ENCODE results near the gene COX15. TPM values are rescaled to one million over a fixed set of nuclear protein-coding genes. Genes with fewer than 3 reads are reported as not detected.

Gene COX15
- total and polyA plus RNA-seq, 2 donors (not counting 1 experiment from before 2014, with no cell fraction given) = 26.4 to 43.9 TPM

GRCh38 chr10:99760321-99760720 lies 28.4 kb upstream of the COX15 start:
- Histone ChIP-seq H3K27ac (ENCODE audit: insufficient read depth, low read length) (no peak overlapping the region), H3K27me3 (ENCODE audit: control insufficient read depth, insufficient read depth, low read length) (no peaks in the 10 kb centered on the region), H4K20me1 (ENCODE audit: control insufficient read depth, extremely low read depth, insufficient read depth, low read length) (no peaks in the 10 kb centered on the region), H3K36me3 (ENCODE audit: control insufficient read depth, insufficient read depth, low read length) (peaks cover 3% of the 10 kb centered on the region), H3K4me3 (replicated peaks in 1 of 4; ENCODE audit: control extremely low read depth in 1 of 4, insufficient read depth in 1 of 4, low read depth in 3 of 4, low read length in 4 of 4) (no peak overlapping the region), H3K4me1 (ENCODE audit: control insufficient read depth, extremely low read depth, insufficient read depth, low read length) (no peaks in the 10 kb centered on the region), H3K79me2 (ENCODE audit: control insufficient read depth, insufficient read depth, low read length) (no peaks in the 10 kb centered on the region), H3K4me2 (ENCODE audit: extremely low read depth, insufficient read depth, low read length) (no peak overlapping the region), H2AFZ (ENCODE audit: low read length) (no peak overlapping the region), H3K9ac (ENCODE audit: insufficient read depth, low read length) (no peak overlapping the region), H3K9me3 (ENCODE audit: control insufficient read depth, insufficient read depth, low read depth, low read length) (no peaks in the 10 kb centered on the region)
- TF ChIP-seq EZH2 (IDR thresholded peaks at IDR 0.05; ENCODE audit: low read length, missing control alignments) (no peak), CTCF (conservative IDR thresholded peaks at IDR 0.05 in 1 of 2, IDR thresholded peaks at IDR 0.05 in 1 of 2; ENCODE audit: low read depth in 1 of 2, low read length in 2 of 2) (no peak)
- no peak for DNase-seq (ENCODE audit: low read depth in 2 of 2)

- Histone ChIP-seq H3K36me3 (ENCODE audit: control insufficient read depth, insufficient read depth, low read length) (peaks cover 3% of the 10 kb centered on the region), H3K27me3 (ENCODE audit: control insufficient read depth, insufficient read depth, low read length) (no peaks in the 10 kb centered on the region), H4K20me1 (ENCODE audit: control insufficient read depth, extremely low read depth, insufficient read depth, low read length) (no peaks in the 10 kb centered on the region), H3K4me2 (ENCODE audit: extremely low read depth, insufficient read depth, low read length) (no peak overlapping the region), H3K79me2 (ENCODE audit: control insufficient read depth, insufficient read depth, low read length) (no peaks in the 10 kb centered on the region), H3K9me3 (ENCODE audit: control insufficient read depth, insufficient read depth, low read depth, low read length) (no peaks in the 10 kb centered on the region), H3K4me1 (ENCODE audit: control insufficient read depth, extremely low read depth, insufficient read depth, low read length) (no peaks in the 10 kb centered on the region), H3K9ac (ENCODE audit: insufficient read depth, low read length) (no peak overlapping the region), H3K27ac (ENCODE audit: insufficient read depth, low read length) (no peak overlapping the region), H2AFZ (ENCODE audit: low read length) (no peak overlapping the region), H3K4me3 (replicated peaks in 1 of 4; ENCODE audit: control extremely low read depth in 1 of 4, insufficient read depth in 1 of 4, low read depth in 3 of 4, low read length in 4 of 4) (no peak overlapping the region)
- TF ChIP-seq CTCF (conservative IDR thresholded peaks at IDR 0.05 in 1 of 2, IDR thresholded peaks at IDR 0.05 in 1 of 2; ENCODE audit: low read depth in 1 of 2, low read length in 2 of 2) (no peak), EZH2 (IDR thresholded peaks at IDR 0.05; ENCODE audit: low read length, missing control alignments) (no peak)
- peak in 1 of 2 donors; percentile 46 for DNase-seq (ENCODE audit: low read depth in 2 of 2)
Observed at GRCh38 chr10:99758211-99758891, 26.4 kb upstream of the COX15 start.

GRCh38 chr10:99756159-99756558 lies 24.2 kb upstream of the COX15 start:
- no peaks in the 10 kb centered on the region for H3K9me3 ChIP-seq (ENCODE audit: control insufficient read depth, insufficient read depth, low read depth, low read length)
- no peak overlapping the region for H3K9ac ChIP-seq (ENCODE audit: insufficient read depth, low read length)
- no peaks in the 10 kb centered on the region for H3K4me1 ChIP-seq (ENCODE audit: control insufficient read depth, extremely low read depth, insufficient read depth, low read length)
- TF ChIP-seq CTCF (conservative IDR thresholded peaks at IDR 0.05 in 1 of 2, IDR thresholded peaks at IDR 0.05 in 1 of 2; ENCODE audit: low read depth in 1 of 2, low read length in 2 of 2) = no peak
- TF ChIP-seq EZH2 (IDR thresholded peaks at IDR 0.05; ENCODE audit: low read length, missing control alignments) = no peak
- no peak overlapping the region for H2AFZ ChIP-seq (ENCODE audit: low read length)
- no peak overlapping the region for H3K4me2 ChIP-seq (ENCODE audit: extremely low read depth, insufficient read depth, low read length)
- DNase-seq (ENCODE audit: low read depth in 2 of 2) = no peak
- H3K27me3 ChIP-seq (ENCODE audit: control insufficient read depth, insufficient read depth, low read length) = no peaks in the 10 kb centered on the region
- no peaks in the 10 kb centered on the region for H4K20me1 ChIP-seq (ENCODE audit: control insufficient read depth, extremely low read depth, insufficient read depth, low read length)
- no peaks in the 10 kb centered on the region for H3K79me2 ChIP-seq (ENCODE audit: control insufficient read depth, insufficient read depth, low read length)
- no peak overlapping the region for H3K4me3 ChIP-seq (replicated peaks in 1 of 4; ENCODE audit: control extremely low read depth in 1 of 4, insufficient read depth in 1 of 4, low read depth in 3 of 4, low read length in 4 of 4)
- H3K27ac ChIP-seq (ENCODE audit: insufficient read depth, low read length) = no peak overlapping the region
- peaks cover 3% of the 10 kb centered on the region for H3K36me3 ChIP-seq (ENCODE audit: control insufficient read depth, insufficient read depth, low read length)

Data from fibroblast of lung (primary cell).